A549 treated with Hydrocortisone at 1 μM for 4 hours (cell line): ENCODE results near the gene RPS8. TPM values are rescaled to one million over a fixed set of nuclear protein-coding genes. Genes with fewer than 3 reads are reported as not detected.

Experiments used
- total RNA-seq: library from RNA; stranded (reverse); fragments of 200-300 nt; extraction: Qiagen RNA extraction; gene quantifications from 5 replicates; pipeline ENCODE4 v1.2.3, GENCODE V29; 2022

The RPS8 gene
- 1,477 to 1,763 TPM (median 1,692 TPM) in 5 replicates for total RNA-seq

GRCh38 chr1:44775078-44775929, at the start of gene RPS8:
Gene RPS8 (plus strand): TSS chr1:44775540. CDS start chr1:44775597, 57 bp downstream.

GRCh38 chr1:44730741-44731512, 44.4 kb upstream of the RPS8 start, which contains the start of gene RNU5D-1:
Gene RNU5D-1 (minus strand): TSS chr1:44731170.

GRCh38 chr1:44739307-44740178, 35.8 kb upstream of the RPS8 start, which contains the start of gene KIF2C:
Gene KIF2C (plus strand): TSS chr1:44739837. CDS start chr1:44739933, 96 bp downstream.

GRCh38 chr1:44788120-44788860, 12.9 kb downstream of the RPS8 start, which contains the start of gene BEST4:
Gene BEST4 (minus strand): TSS chr1:44788170. CDS start chr1:44787705, 465 bp downstream.

GRCh38 chr1:44799770-44800584, 24.6 kb downstream of the RPS8 start, which contains the start of gene PLK3:
Gene PLK3 (plus strand): TSS chr1:44800377. CDS start chr1:44800464, 87 bp downstream.

GRCh38 chr1:44806704-44807363, 31.5 kb downstream of the RPS8 start, which contains the start of gene DYNLT4:
Gene DYNLT4 (minus strand): TSS chr1:44807351. CDS start chr1:44806668, 683 bp downstream.

GRCh38 chr1:44808063-44808937, 33.0 kb downstream of the RPS8 start, which contains the start of gene BTBD19:
Gene BTBD19 (plus strand): TSS chr1:44808523. CDS start chr1:44808821, 298 bp downstream.

Other genes starting within 250 kb of the RPS8 start
- 7.4 to 9.5 TPM (median 9.0 TPM) in 5 replicates for gene TMEM53, start 101.1 kb upstream of the RPS8 start, total RNA-seq
- gene ARMH1, start 100.8 kb upstream of the RPS8 start, total RNA-seq: 0.55 to 1.1 TPM (median 0.92 TPM) in 5 replicates
- not detected in 5 replicates for gene RNU5D-1, start 44.4 kb upstream of the RPS8 start, total RNA-seq
- gene KIF2C, start 35.7 kb upstream of the RPS8 start, total RNA-seq: 35.7 to 45.5 TPM (median 37.0 TPM) in 5 replicates
- gene BEST4, start 12.6 kb downstream of the RPS8 start, total RNA-seq: 0.23 to 0.37 TPM (median 0.32 TPM) in 5 replicates
- gene PLK3, start 24.8 kb downstream of the RPS8 start, total RNA-seq: 12.9 to 18.3 TPM (median 16.1 TPM) in 5 replicates
- gene DYNLT4, start 31.8 kb downstream of the RPS8 start, total RNA-seq: 0.32 to 1.0 TPM (median 0.67 TPM) in 5 replicates
- 1.9 to 3.2 TPM (median 2.3 TPM) in 5 replicates for gene BTBD19, start 33.0 kb downstream of the RPS8 start, total RNA-seq
- gene PTCH2, start 67.7 kb downstream of the RPS8 start, total RNA-seq: 0.14 to 0.27 TPM (median 0.22 TPM) in 5 replicates
- 16.6 to 20.7 TPM (median 16.9 TPM) in 5 replicates for gene EIF2B3, start 211.1 kb downstream of the RPS8 start, total RNA-seq
- gene HECTD3, start 235.8 kb downstream of the RPS8 start, total RNA-seq: 16.2 to 19.0 TPM (median 17.3 TPM) in 5 replicates
- gene UROD, start 236.7 kb downstream of the RPS8 start, total RNA-seq: 46.1 to 52.4 TPM (median 47.5 TPM) in 5 replicates